ENCODE results near the gene PTPRR.

- TF ChIP-seq CTCF (IDR thresholded peaks at IDR 0.05) (no peak), POLR2A (IDR thresholded peaks at IDR 0.05) (no peak)
These were observed 199.3 kb downstream of the PTPRR start for GRCh38 chr12:70721216-70721615.
